HepG2 (cell line): ENCODE data around the gene POLR1D. TPM values are rescaled to one million over a fixed set of nuclear protein-coding genes. Genes with fewer than 3 reads are reported as not detected.
A peak's percentile ranks its signal among the peaks of the same experiment; 100 is the strongest.

Source experiments
- GTF3A ChIP-seq: sonication (generic); formaldehyde crosslinking; conservative IDR thresholded peaks from 2 replicates; pipeline ENCODE4 v1.4.0; 2020; ENCODE audit warnings: mild to moderate bottlenecking, missing genetic modification reagents
- KAT7 ChIP-seq: IDR thresholded peaks from 2 replicates; pipeline ENCODE4 v1.6.1; 2018; ENCODE audit warnings: borderline replicate concordance, missing compliant biosample characterization
- MED1 ChIP-seq: sonication (generic); formaldehyde crosslinking; IDR thresholded peaks from 2 replicates; pipeline ENCODE4 v1.4.0; 2020; ENCODE audit warnings: missing genetic modification reagents
- MED8 ChIP-seq: sonication (generic); formaldehyde crosslinking; IDR thresholded peaks from 2 replicates; pipeline ENCODE4 v1.8.1; 2023; ENCODE audit warnings: mild to moderate bottlenecking, missing genetic modification reagents; ENCODE audit not compliant: insufficient replicate concordance
- NCOA5 ChIP-seq: sonication (generic); formaldehyde crosslinking; IDR thresholded peaks from 2 replicates; pipeline ENCODE4 v1.4.0; 2020; ENCODE audit warnings: missing genetic modification reagents
- ZBTB20 ChIP-seq: sonication (generic); formaldehyde crosslinking; IDR thresholded peaks from 2 replicates; pipeline ENCODE4 v1.8.1; 2023; ENCODE audit warnings: missing genetic modification reagents, low read depth, mild to moderate bottlenecking, borderline replicate concordance
- ZBTB3 ChIP-seq: sonication (generic); formaldehyde crosslinking; IDR thresholded peaks from 2 replicates; pipeline ENCODE4 v1.4.0; 2020; ENCODE audit warnings: low read depth, mild to moderate bottlenecking, moderate library complexity, missing genetic modification reagents, borderline replicate concordance
- ZBTB43 ChIP-seq: sonication (generic); formaldehyde crosslinking; conservative IDR thresholded peaks from 2 replicates; pipeline ENCODE4 v1.4.0; 2020; ENCODE audit warnings: missing genetic modification reagents
- ZNF20 ChIP-seq: sonication (generic); formaldehyde crosslinking; IDR thresholded peaks from 2 replicates; pipeline ENCODE4 v1.4.0; 2020; ENCODE audit warnings: mild to moderate bottlenecking, moderate library complexity, missing genetic modification reagents
- ZNF441 ChIP-seq: sonication (generic); formaldehyde crosslinking; IDR thresholded peaks from 2 replicates; pipeline ENCODE4 v1.7.0; 2021; ENCODE audit warnings: missing genetic modification reagents, borderline replicate concordance
- ZNF512 ChIP-seq: sonication (generic); formaldehyde crosslinking; IDR thresholded peaks from 2 replicates; pipeline ENCODE4 v1.4.0; 2020; ENCODE audit warnings: mild to moderate bottlenecking, missing genetic modification reagents
- ZNF549 ChIP-seq: sonication (generic); formaldehyde crosslinking; IDR thresholded peaks from 2 replicates; pipeline ENCODE4 v1.5.0; 2020; ENCODE audit warnings: missing genetic modification reagents
- ZNF619 ChIP-seq: sonication (generic); formaldehyde crosslinking; IDR thresholded peaks from 2 replicates; pipeline ENCODE4 v1.4.0; 2020; ENCODE audit warnings: mild to moderate bottlenecking, missing genetic modification reagents
- ZNF646 ChIP-seq: sonication (generic); formaldehyde crosslinking; IDR thresholded peaks from 2 replicates; pipeline ENCODE4 v1.9.0; 2021; ENCODE audit warnings: mild to moderate bottlenecking, missing genetic modification reagents
- ZNF670 ChIP-seq: sonication (generic); formaldehyde crosslinking; IDR thresholded peaks from 2 replicates; pipeline ENCODE4 v1.8.0; 2022; ENCODE audit warnings: mild to moderate bottlenecking, missing genetic modification reagents, borderline replicate concordance
- ZNF703 ChIP-seq: sonication (generic); formaldehyde crosslinking; IDR thresholded peaks from 2 replicates; pipeline ENCODE4 v1.5.1; 2020; ENCODE audit warnings: missing genetic modification reagents, mild to moderate bottlenecking, moderate library complexity, borderline replicate concordance
- polyA plus RNA-seq, 8 experiments: library from polyadenylated mRNA; depleted of rRNA in 3 of 8; stranded (reverse) in 7 of 8; unstranded in 1 of 8; fragments of >200 nt; fragmentation: Illumina TruSeq in 4 of 8; extraction: Trizol in 4 of 8; gene quantifications; 2 replicates each; pipeline versions ENCODE4 v1.2.1 to v1.2.3, GENCODE V29; 2011 to 2016; ENCODE audit warnings: low read depth in 4 of 8, missing spikeins in 1 of 8, mixed read lengths in 1 of 8; ENCODE audit not compliant: insufficient read depth in 1 of 8
- total RNA-seq, 5 experiments: library from RNA; depleted of rRNA; stranded (reverse); fragments of >200 nt; fragmentation: Illumina TruSeq; extraction: Trizol; gene quantifications; 2 replicates each; pipeline ENCODE4 v1.2.3, GENCODE V29; 2016; ENCODE audit warnings: low read depth in 1 of 5
- TF ChIP-seq, protein P1 (sequence below): sonication (generic); formaldehyde crosslinking; IDR thresholded peaks from 2 replicates; pipeline ENCODE4 v1.4.0; 2020; ENCODE audit warnings: mild to moderate bottlenecking, missing genetic modification reagents

POLR1D gene
- total and polyA plus RNA-seq, 2 of the 13 experiments (the other 11 are each of a cell fraction or from before 2014, with no cell fraction given) = 183 to 490 TPM

DNA sequence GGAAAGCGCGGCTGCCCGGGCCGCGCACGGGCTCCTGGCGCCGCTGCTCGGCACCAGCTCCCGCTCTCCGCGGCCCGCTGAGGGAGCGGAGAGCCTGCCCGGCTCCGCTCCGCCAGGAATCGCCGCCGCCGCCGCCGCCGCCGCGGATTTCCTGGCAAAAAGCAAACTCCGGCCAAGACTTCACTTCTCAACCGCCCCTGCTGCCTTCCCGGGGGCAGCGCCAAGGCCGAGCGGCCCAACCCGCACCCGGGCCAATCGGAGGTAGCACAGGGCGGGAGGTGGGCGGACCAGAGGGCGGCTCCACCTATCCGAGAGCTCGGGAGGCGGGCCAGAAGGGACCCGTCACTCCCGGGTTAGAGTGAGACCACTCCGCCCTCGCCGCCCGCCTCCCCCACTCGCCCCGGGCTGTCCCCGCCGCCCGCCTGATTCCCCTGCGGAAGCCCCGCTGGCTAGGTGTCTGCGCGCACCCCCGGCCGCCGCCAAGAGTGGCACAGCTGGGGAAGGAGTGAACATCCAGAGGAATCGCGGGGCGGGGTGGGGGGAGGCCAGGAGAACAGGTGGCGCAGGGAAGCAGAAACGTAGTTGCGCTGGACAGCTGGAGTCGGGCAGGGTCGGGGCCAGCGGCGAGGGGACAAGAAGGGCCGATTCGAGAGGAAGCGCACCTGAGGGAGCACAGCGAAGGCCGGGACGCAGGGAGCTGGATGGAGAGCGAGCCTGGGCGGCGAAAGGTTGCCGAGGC is 1.1 kb upstream of the POLR1D start, which contains the start of gene LNX2 (continued):
- TF ChIP-seq ZNF512 (CRISPR knock-in tag) (no peak), ZBTB3 (CRISPR knock-in tag) (no peak), ZNF703 (CRISPR knock-in tag) (no peak), ZNF549 (CRISPR knock-in tag) (no peak), MED1 (CRISPR knock-in tag) (0 out of 2 replicates have a peak, but pooled peaks have one; percentile 46), ZNF20 (CRISPR knock-in tag) (no peak), ZNF670 (CRISPR knock-in tag) (no peak), MED8 (CRISPR knock-in tag) (no peak), ZNF441 (CRISPR knock-in tag) (peak; percentile 93), ZBTB43 (CRISPR knock-in tag) (no peak), ZNF646 (CRISPR knock-in tag) (no peak), GTF3A (CRISPR knock-in tag) (no peak), ZBTB20 (no peak), ZNF619 (CRISPR knock-in tag) (no peak), NCOA5 (CRISPR knock-in tag) (no peak), KAT7 (0 out of 2 replicates have a peak, but pooled peaks have one; percentile 30)
- TF ChIP-seq, protein P1, sequence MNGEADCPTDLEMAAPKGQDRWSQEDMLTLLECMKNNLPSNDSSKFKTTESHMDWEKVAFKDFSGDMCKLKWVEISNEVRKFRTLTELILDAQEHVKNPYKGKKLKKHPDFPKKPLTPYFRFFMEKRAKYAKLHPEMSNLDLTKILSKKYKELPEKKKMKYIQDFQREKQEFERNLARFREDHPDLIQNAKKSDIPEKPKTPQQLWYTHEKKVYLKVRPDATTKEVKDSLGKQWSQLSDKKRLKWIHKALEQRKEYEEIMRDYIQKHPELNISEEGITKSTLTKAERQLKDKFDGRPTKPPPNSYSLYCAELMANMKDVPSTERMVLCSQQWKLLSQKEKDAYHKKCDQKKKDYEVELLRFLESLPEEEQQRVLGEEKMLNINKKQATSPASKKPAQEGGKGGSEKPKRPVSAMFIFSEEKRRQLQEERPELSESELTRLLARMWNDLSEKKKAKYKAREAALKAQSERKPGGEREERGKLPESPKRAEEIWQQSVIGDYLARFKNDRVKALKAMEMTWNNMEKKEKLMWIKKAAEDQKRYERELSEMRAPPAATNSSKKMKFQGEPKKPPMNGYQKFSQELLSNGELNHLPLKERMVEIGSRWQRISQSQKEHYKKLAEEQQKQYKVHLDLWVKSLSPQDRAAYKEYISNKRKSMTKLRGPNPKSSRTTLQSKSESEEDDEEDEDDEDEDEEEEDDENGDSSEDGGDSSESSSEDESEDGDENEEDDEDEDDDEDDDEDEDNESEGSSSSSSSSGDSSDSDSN (CRISPR knock-in tag) = peak; percentile 71
